Type B pancreatic cell (in vitro differentiated cells): Measurements from ENCODE around the gene FARSA. TPM values are rescaled to one million over a fixed set of nuclear protein-coding genes. Genes with fewer than 3 reads are reported as not detected.

Source experiments
- DNase-seq: peaks from one replicate; pipeline ENCODE4 v3.0.0; 2021; ENCODE audit warnings: mixed read lengths; ENCODE audit not compliant: unreplicated experiment; ENCODE audit errors: extremely low spot score
- H3K27ac Mint-ChIP-seq: 2 replicates; pipeline ENCODE4 v1.8.0; 2021; ENCODE audit warnings: mild to moderate bottlenecking, mixed read lengths
- H3K27me3 Mint-ChIP-seq: 2 replicates; pipeline ENCODE4 v1.8.0; 2021; ENCODE audit warnings: mixed read lengths
- H3K36me3 Mint-ChIP-seq: 2 replicates; pipeline ENCODE4 v1.8.0; 2021; ENCODE audit warnings: mixed read lengths
- H3K4me1 Mint-ChIP-seq: one replicate; pipeline ENCODE4 v1.8.0; 2021; ENCODE audit warnings: mixed read lengths; ENCODE audit not compliant: unreplicated experiment
- H3K4me3 Mint-ChIP-seq: 2 replicates; pipeline ENCODE4 v1.8.0; 2021; ENCODE audit warnings: mild to moderate bottlenecking, mixed read lengths
- H3K9me3 Mint-ChIP-seq: 2 replicates; pipeline ENCODE4 v1.8.0; 2021; ENCODE audit warnings: mixed read lengths
- CTCF ChIP-seq: fragments of 200-600 bp; sonication (generic); conservative IDR thresholded peaks from 2 replicates; pipeline ENCODE4 v1.5.0; 2021; ENCODE audit warnings: antibody characterized with exemption, mild to moderate bottlenecking
- total RNA-seq: library from RNA; stranded (reverse); gene quantifications from 2 replicates; pipeline ENCODE4 v1.2.1, GENCODE V29; 2021; ENCODE audit warnings: low replicate concordance

The FARSA gene
- total RNA-seq, 1 donor from 2014 or later, result 68.5 TPM

DNA sequence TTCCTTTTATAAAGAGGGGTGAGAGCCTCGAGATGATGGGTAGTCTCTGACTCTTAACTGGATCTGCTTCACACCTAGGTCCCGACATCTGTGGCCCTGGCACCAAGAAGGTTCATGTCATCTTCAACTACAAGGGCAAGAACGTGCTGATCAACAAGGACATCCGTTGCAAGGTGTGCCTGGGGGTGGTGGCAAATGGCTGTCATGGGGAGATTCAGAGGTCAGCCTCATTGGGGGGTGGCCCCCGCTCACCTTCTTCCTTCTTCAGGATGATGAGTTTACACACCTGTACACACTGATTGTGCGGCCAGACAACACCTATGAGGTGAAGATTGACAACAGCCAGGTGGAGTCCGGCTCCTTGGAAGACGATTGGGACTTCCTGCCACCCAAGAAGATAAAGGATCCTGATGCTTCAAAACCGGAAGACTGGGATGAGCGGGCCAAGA, 6.5 kb upstream of the FARSA start:
- Mint-ChIP-seq H3K27me3 (peaks cover 3% of the 10 kb centered on the region), H3K36me3 (peaks cover 42% of the 10 kb centered on the region), H3K9me3 (no peaks in the 10 kb centered on the region), H3K4me3 (peak overlapping the region; percentile 99), H3K27ac (peak overlapping the region; percentile 98), H3K4me1 (peaks cover 34% of the 10 kb centered on the region)
- TF ChIP-seq CTCF, result no peak
- DNase-seq, result no peak

- H3K4me3 Mint-ChIP-seq, result peak overlapping the region; percentile 99
- H3K4me1 Mint-ChIP-seq, result peaks cover 30% of the 10 kb centered on the region
- H3K27me3 Mint-ChIP-seq, result peaks cover 3% of the 10 kb centered on the region
- H3K36me3 Mint-ChIP-seq, result peaks cover 37% of the 10 kb centered on the region
- peak; percentile 55 for TF ChIP-seq CTCF
- peak overlapping the region; percentile 98 for H3K27ac Mint-ChIP-seq
- H3K9me3 Mint-ChIP-seq, result no peaks in the 10 kb centered on the region
- no peak for DNase-seq
Measured at GRCh38 chr19:12938779-12939601, 5.5 kb upstream of the FARSA start.

DNA sequence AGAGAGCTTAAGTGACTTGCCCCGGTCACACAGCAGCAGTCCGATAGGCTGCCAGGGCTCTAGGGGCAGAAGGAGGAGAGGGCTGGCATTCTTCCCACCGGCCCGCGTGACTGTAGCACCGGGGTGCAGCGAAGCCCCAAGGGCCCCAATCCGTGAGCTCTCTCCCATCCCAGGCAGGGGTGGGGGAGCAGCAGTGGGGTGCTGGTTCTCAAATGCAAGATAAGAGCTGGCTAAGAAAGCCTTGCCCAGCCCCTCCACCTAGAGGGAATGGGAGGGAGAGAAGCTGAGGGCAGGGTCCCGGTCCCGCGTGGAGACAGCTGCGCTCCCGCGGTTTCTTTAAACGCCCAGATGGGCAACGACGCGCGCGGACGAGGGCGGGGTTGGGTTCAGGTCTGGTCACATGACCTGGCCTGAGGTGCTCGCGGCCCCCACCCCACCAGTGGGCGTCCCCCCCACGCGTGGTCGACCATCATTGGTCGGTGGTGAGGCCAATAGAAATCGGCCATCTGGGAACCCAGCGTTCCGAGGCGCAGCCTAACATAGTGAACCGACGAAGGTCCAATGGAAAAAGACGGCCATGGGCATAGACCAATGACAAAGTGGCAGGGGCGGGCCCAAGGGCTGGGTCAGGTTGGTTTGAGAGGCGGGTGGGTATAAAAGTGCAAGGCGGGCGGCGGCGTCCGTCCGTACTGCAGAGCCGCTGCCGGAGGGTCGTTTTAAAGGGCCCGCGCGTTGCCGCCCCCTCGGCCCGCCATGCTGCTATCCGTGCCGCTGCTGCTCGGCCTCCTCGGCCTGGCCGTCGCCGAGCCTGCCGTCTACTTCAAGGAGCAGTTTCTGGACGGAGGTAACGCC, 4.6 kb upstream of the FARSA start, which contains the start of gene CALR:
TSS of gene CALR (plus strand) at position 683 of the 852 bp plus-strand sequence. CDS start at position 754, 71 bp downstream.
- Mint-ChIP-seq H3K27ac (peak within 1 kb of the TSS; percentile 98), H3K4me1 (peaks cover 26% of the 10 kb centered on the region), H3K27me3 (peaks cover 3% of the 10 kb centered on the region), H3K9me3 (no peaks in the 10 kb centered on the region), H3K36me3 (peaks cover 32% of the 10 kb centered on the region), H3K4me3 (peak within 1 kb of the TSS; percentile 99)
- TF ChIP-seq CTCF, result no peak
- peak; percentile 98 for DNase-seq

DNA sequence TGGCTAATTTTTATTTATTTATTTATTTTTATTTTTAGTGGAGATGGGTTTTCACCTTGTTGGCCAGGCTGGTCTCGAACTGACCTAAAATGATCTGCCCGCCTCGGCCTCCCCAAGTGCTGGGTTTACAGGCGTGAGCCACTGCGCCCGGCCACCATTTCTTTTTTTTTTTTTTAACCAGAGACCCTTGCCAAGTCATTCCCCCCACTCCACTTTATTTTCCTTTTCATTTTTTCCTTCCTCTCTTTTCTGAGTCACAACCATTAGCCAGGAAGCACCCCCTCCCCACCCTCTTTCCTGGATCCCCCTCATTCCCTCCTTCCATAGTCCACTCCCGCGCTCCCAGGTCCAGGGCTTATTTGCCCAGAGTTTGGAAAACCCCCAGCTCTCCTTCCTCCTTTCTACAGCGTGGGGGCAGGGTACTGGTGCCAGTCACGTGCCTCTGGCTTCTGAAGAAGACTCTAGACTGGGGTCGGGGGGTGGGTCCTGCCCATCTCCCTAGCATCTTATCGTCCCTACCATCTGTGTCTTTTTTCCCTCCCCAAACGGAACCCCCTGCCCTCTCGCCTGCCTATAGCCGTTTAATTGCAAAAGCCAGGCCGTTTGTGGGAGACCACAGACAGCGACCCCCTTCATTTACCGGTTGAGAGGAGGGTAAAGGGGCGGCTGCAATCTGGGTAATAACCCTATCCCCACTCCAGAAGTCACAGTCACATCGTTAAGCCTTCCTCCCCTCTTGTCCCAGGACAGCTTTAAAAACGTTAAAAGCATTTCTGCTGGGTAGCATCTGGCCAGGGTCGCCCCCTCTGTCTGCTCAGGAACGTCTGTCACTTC, 3.8 kb upstream of the FARSA start:
- Mint-ChIP-seq H3K36me3 (peaks cover 29% of the 10 kb centered on the region), H3K27ac (peak overlapping the region; percentile 98), H3K27me3 (peaks cover 3% of the 10 kb centered on the region), H3K9me3 (no peaks in the 10 kb centered on the region), H3K4me1 (peaks cover 34% of the 10 kb centered on the region), H3K4me3 (peak overlapping the region; percentile 99)
- DNase-seq, result no peak
- TF ChIP-seq CTCF, result no peak

DNA sequence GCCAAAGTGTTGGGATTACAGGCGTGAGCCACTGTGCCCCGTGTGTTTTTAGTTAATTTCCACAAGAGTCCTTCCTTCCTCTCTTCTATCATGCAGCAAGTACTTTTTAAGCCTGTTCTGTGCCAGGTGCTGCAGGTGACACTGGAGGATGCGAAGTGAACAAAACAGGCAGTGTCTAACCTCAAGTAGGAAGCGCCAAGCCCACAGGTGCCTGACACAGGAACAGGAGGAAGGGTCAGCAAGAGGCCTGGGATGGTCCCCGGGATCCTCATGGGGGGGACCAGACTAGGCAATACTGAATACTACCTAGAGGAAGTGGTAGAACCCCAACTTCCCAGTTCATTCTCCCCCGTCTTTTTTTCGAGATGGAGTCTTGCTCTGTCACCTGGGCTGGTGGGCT, 3.1 kb upstream of the FARSA start:
- Mint-ChIP-seq H3K4me1 (peaks cover 36% of the 10 kb centered on the region), H3K36me3 (peaks cover 26% of the 10 kb centered on the region), H3K9me3 (no peaks in the 10 kb centered on the region), H3K27me3 (peaks cover 3% of the 10 kb centered on the region), H3K27ac (no peak overlapping the region), H3K4me3 (peak overlapping the region; percentile 54)
- no peak for DNase-seq
- TF ChIP-seq CTCF, result no peak
